Stimulated activated naive CD8-positive, alpha-beta T cell treated with anti-CD3 and anti-CD28 coated beads, Interleukin-15, Interleukin-2, amounts not matched to agents 100 ng/mL and 50 ng/mL, for 24 hours (primary cell): ENCODE results near the gene OR4F3.
"Not testable (repeated sequence)": the region's sequence is repeated elsewhere in the genome, so short reads cannot be mapped to it uniquely, and the experiment has no call there.

Experiments used
- H3K27ac Mint-ChIP-seq: one replicate; pipeline ENCODE4 v1.8.0; 2021; ENCODE audit warnings: mild to moderate bottlenecking, mixed read lengths
- H3K27me3 Mint-ChIP-seq: one replicate; pipeline ENCODE4 v1.8.0; 2021; ENCODE audit warnings: mixed read lengths
- H3K36me3 Mint-ChIP-seq: one replicate; pipeline ENCODE4 v1.8.0; 2021; ENCODE audit warnings: low read depth, mixed read lengths
- H3K4me1 Mint-ChIP-seq: one replicate; pipeline ENCODE4 v1.8.0; 2021; ENCODE audit warnings: low read depth, mixed read lengths
- H3K4me3 Mint-ChIP-seq: one replicate; pipeline ENCODE4 v1.8.0; 2021; ENCODE audit warnings: mild to moderate bottlenecking, mixed read lengths
- H3K9me3 Mint-ChIP-seq: one replicate; pipeline ENCODE4 v1.8.0; 2021; ENCODE audit warnings: mixed read lengths

The OR4F3 gene

GRCh38 chr5:181366968-181367367, at the start of gene OR4F3:
Gene OR4F3 (plus strand): TSS chr5:181367268.
- H3K4me1 Mint-ChIP-seq, H3K27ac Mint-ChIP-seq, H3K9me3 Mint-ChIP-seq, H3K4me3 Mint-ChIP-seq, H3K27me3 Mint-ChIP-seq, H3K36me3 Mint-ChIP-seq: not testable (repeated sequence)
